Gastroesophageal sphincter (tissue), 4 donors: ENCODE results near the gene APOL4. TPM values are rescaled to one million over a fixed set of nuclear protein-coding genes. Genes with fewer than 3 reads are reported as not detected.

ENCODE experiments used
- ATAC-seq: fragments of 150-250 bp; one replicate; pipeline ENCODE4 v1.9.1; 2016; ENCODE audit warnings: mild to moderate bottlenecking, moderate library complexity
- H3K27ac ChIP-seq, 4 donors: fragments of 200-600 bp; sonication (generic) in 3 of 4; 1 replicate in 3 of 4; 2 replicates in 1 of 4; pipeline ENCODE4 v1.5.1; 2016 to 2019
- H3K27me3 ChIP-seq: fragments of 200-600 bp; sonication (generic); one replicate; pipeline ENCODE4 v1.5.1; 2019
- H3K36me3 ChIP-seq, 2 donors: fragments of 200-600 bp; sonication (generic); one replicate each; pipeline ENCODE4 v1.5.1; 2019; ENCODE audit warnings: control low read depth in 1 of 2
- H3K4me1 ChIP-seq, 3 donors: fragments of 200-600 bp; sonication (generic); 1 replicate in 2 of 3; 2 replicates in 1 of 3; pipeline ENCODE4 v1.5.1; 2016 to 2019; ENCODE audit warnings: control low read depth in 2 of 3
- H3K4me3 ChIP-seq, 2 donors: fragments of 200-600 bp; sonication (generic); one replicate each; pipeline ENCODE4 v1.5.1; 2019; ENCODE audit warnings: mild to moderate bottlenecking in 1 of 2, moderate library complexity in 1 of 2
- H3K9me3 ChIP-seq, 3 donors: fragments of 200-600 bp; sonication (generic); one replicate each; pipeline ENCODE4 v1.5.1; 2017 to 2019; ENCODE audit warnings: control low read depth in 2 of 3
- EP300 ChIP-seq: sonication (generic); formaldehyde crosslinking; IDR thresholded peaks from one replicate; pipeline ENCODE4 v1.6.1; 2017; ENCODE audit warnings: antibody characterized with exemption, mild to moderate bottlenecking
- POLR2A ChIP-seq, 2 donors: fragments of 450-650 bp; IDR thresholded peaks; one replicate each; pipeline ENCODE4 v1.6.1; 2017; ENCODE audit warnings: antibody characterized with exemption in 2 of 2, mild to moderate bottlenecking in 2 of 2, moderate library complexity in 1 of 2
- POLR2AphosphoS5 ChIP-seq: sonication (generic); formaldehyde crosslinking; IDR thresholded peaks from one replicate; pipeline ENCODE4 v1.6.1; 2017; ENCODE audit warnings: antibody characterized with exemption
- WGBS, 2 donors: methylation state at CpG; one replicate each; pipeline ENCODE4 v1.1.5; 2018; ENCODE audit warnings: low coverage in 1 of 2; 5-methylcytosine and 5-hydroxymethylcytosine counted together
- total RNA-seq, 4 donors: library from RNA; depleted of rRNA; stranded (reverse); fragments of >200 nt; gene quantifications; one replicate each; pipeline ENCODE4 v1.1.0, GENCODE V29; 2016
- TF ChIP-seq, protein P1 (sequence below), 4 experiments: fragments of 200-600 bp in 2 of 4; fragments of 450-650 bp in 2 of 4; sonication (generic) in 1 of 4; IDR thresholded peaks; one replicate each; pipeline ENCODE4 v1.5.1; 2017 to 2019; ENCODE audit warnings: antibody characterized with exemption in 4 of 4, mild to moderate bottlenecking in 2 of 4, moderate library complexity in 2 of 4

APOL4 gene
- total RNA-seq, 4 donors from 2014 or later, result 1.1 to 18.8 (median 5.4) TPM

DNA sequence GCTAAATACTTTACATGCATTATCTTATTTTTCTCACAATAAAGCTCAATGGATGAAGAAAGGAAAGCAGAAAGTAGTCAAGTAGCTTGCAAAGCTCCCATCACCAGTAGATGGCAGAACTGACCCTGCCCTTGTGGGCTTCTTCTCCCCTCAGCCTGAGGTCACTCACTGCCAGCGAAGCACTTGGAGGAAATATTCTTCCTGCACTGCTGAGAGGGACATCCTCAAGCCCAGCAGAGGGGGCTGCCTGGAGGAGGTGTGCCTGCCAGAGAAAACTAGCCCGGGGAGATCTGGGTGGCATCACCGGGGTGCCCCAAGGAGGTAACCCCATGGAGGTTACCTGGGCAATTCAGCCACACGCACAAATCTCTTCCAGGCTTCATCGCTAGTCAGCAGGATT lies 6.6 kb downstream of the APOL4 start:
- Histone ChIP-seq H3K9me3 (no peaks in the 10 kb centered on the region), H3K4me1 (peaks cover 0 to 44% (median 13%) of the 10 kb centered on the region in 3 donors), H3K27ac (no peak overlapping the region), H3K36me3 (no peaks in the 10 kb centered on the region), H3K4me3 (no peak overlapping the region), H3K27me3 (no peaks in the 10 kb centered on the region)
- 60% methylated on average over 3 of the region's 5 CpGs; no CpG with 5 or more reads in 1 of the 2 donors for WGBS, 2 donors
- peak; percentile 56 for ATAC-seq
- no peak for TF ChIP-seq POLR2A (IDR thresholded peaks at IDR 0.05)
- TF ChIP-seq, protein P1, sequence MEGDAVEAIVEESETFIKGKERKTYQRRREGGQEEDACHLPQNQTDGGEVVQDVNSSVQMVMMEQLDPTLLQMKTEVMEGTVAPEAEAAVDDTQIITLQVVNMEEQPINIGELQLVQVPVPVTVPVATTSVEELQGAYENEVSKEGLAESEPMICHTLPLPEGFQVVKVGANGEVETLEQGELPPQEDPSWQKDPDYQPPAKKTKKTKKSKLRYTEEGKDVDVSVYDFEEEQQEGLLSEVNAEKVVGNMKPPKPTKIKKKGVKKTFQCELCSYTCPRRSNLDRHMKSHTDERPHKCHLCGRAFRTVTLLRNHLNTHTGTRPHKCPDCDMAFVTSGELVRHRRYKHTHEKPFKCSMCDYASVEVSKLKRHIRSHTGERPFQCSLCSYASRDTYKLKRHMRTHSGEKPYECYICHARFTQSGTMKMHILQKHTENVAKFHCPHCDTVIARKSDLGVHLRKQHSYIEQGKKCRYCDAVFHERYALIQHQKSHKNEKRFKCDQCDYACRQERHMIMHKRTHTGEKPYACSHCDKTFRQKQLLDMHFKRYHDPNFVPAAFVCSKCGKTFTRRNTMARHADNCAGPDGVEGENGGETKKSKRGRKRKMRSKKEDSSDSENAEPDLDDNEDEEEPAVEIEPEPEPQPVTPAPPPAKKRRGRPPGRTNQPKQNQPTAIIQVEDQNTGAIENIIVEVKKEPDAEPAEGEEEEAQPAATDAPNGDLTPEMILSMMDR (IDR thresholded peaks at IDR 0.05), result peak; percentile 44 to 85 (median 78)

DNA sequence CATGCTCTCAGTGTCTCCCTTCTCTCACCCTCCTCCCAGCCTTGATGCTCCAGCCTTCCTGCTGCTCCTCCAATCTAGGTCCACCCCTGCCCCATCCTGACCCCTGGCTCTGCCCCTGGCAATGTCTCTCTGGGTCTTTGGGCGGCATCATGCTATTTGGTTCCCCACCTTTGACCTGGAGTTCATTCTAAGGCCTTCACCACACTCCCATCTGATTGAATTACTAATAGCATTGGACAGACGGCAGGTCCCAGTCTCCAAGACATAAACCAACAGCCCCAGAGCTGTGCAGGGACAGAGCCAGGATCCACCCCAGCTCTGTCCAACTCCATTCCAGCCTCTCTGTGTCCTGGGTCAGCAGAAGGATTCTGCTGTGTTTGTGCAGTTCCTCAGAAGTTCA lies 7.2 kb downstream of the APOL4 start:
- Histone ChIP-seq H3K27ac (no peak overlapping the region), H3K4me1 (peaks cover 0 to 44% (median 13%) of the 10 kb centered on the region in 3 donors), H3K4me3 (no peak overlapping the region), H3K9me3 (no peaks in the 10 kb centered on the region), H3K27me3 (no peaks in the 10 kb centered on the region), H3K36me3 (no peaks in the 10 kb centered on the region)
- ATAC-seq, result no peak
- no peak for TF ChIP-seq POLR2A (IDR thresholded peaks at IDR 0.05)
- TF ChIP-seq EP300, result no peak
- TF ChIP-seq, protein P1 (IDR thresholded peaks at IDR 0.05), result no peak
- TF ChIP-seq POLR2AphosphoS5, result no peak
- WGBS, 2 donors, result no CpG with 5 or more reads among the region's 2 CpGs

DNA sequence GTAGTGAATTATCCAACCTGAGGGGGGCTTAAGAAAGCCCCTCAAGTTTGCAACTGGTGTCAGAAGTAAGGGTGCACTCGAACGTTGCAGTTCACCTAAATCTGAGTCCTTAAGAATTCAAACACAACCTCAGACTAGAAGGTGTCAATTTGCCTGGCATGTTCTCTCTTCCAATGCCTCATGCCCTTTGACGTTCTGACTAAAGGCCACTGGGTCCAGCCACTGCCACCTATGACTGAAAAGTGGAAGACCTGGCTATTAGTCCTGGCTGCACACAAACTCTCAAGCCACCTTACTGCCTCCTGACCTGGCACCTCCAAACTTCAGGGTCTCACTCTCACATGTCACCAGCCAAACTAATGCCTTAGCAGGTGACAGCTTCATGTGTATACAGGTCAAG lies 8.0 kb downstream of the APOL4 start:
- Histone ChIP-seq H3K4me3 (no peak overlapping the region), H3K4me1 (peaks cover 0 to 44% (median 13%) of the 10 kb centered on the region in 3 donors), H3K27me3 (no peaks in the 10 kb centered on the region), H3K36me3 (no peaks in the 10 kb centered on the region), H3K27ac (no peak overlapping the region), H3K9me3 (no peaks in the 10 kb centered on the region)
- no peak for ATAC-seq
- TF ChIP-seq EP300, result no peak
- no peak for TF ChIP-seq POLR2A (IDR thresholded peaks at IDR 0.05)
- TF ChIP-seq, protein P1 (IDR thresholded peaks at IDR 0.05), result no peak
- TF ChIP-seq POLR2AphosphoS5, result no peak
- WGBS, 2 donors, result 67 to 74% methylated on average over 1 to 3 of the region's 3 CpGs

DNA sequence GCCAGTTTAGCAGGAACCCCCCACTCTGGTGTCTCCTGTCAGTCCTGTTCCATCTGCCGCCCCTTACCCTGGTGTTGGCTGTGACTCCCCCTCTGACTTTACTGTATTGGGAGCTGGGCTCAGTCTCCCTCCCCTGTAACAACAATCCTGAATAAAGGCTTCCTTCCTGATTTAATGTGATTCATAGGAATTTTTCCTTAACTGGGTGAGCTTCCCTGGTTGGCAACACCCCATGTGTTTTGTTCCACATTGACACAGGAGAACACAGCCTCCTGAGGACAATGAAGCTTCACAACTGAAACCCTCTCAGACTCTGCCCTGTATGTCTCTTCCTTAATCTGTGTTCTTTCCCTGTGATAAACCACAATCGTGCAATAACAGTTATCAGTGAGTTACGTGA lies 8.4 kb downstream of the APOL4 start:
- Histone ChIP-seq H3K9me3 (no peaks in the 10 kb centered on the region), H3K27ac (no peak overlapping the region), H3K4me3 (no peak overlapping the region), H3K4me1 (peaks cover 0 to 44% (median 13%) of the 10 kb centered on the region in 3 donors), H3K36me3 (no peaks in the 10 kb centered on the region), H3K27me3 (no peaks in the 10 kb centered on the region)
- TF ChIP-seq POLR2A (IDR thresholded peaks at IDR 0.05), result no peak
- TF ChIP-seq, protein P1 (IDR thresholded peaks at IDR 0.05), result no peak
- TF ChIP-seq EP300, result no peak
- no peak for TF ChIP-seq POLR2AphosphoS5
- no peak for ATAC-seq
- WGBS, 2 donors, result 60 to 79% methylated on average over 1 to 2 of the region's 3 CpGs

DNA sequence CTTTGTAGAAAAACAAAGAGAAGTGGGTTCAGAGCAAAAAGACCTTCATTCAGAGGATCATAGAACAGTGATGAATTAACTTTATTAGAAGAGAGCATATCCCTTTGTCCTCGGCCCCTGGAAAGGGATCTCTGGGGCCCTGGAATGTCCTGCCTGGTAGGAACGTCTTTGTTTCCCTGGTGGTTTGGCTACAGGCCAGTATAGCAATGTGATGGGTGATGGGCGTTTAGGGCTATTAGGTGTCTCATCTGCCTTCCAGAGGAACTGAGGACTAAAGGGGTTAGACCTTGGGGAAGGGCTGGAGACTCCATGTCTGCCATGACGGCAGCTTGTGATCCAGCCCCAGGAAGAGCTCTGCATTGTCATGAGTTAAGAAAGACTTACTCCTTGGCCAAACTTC lies 9.1 kb downstream of the APOL4 start:
- 39 to 69% methylated on average over 3 of the region's 4 CpGs for WGBS, 2 donors
- TF ChIP-seq, protein P1 (IDR thresholded peaks at IDR 0.05), result no peak
- Histone ChIP-seq H3K4me1 (peaks cover 0 to 38% (median 10%) of the 10 kb centered on the region in 3 donors), H3K27me3 (no peaks in the 10 kb centered on the region), H3K27ac (no peak overlapping the region), H3K4me3 (no peak overlapping the region), H3K36me3 (no peaks in the 10 kb centered on the region), H3K9me3 (no peaks in the 10 kb centered on the region)
- no peak for ATAC-seq
